DND-41 (cell line): ENCODE data around the gene CPLX1.

ENCODE experiments used
- ATAC-seq: fragments of 200-7000 bp; cut with Tn5 transposase; 3 replicates; pipeline ENCODE4 v1.9.1; 2021; ENCODE audit warnings: low read depth; ENCODE audit not compliant: insufficient read depth
- DNase-seq: peaks from one replicate; pipeline ENCODE4 v3.0.0-alpha.2; 2020
- H2AFZ ChIP-seq: 2 replicates; pipeline ENCODE4 v1.6.0; 2012; ENCODE audit warnings: low read depth, low read length
- H3K27ac ChIP-seq: 2 replicates; pipeline ENCODE4 v1.5.1; 2012; ENCODE audit warnings: low read length, inconsistent platforms
- H3K27me3 ChIP-seq: fragments of 200-600 bp; sonication (generic); 2 replicates; pipeline ENCODE4 v1.6.0; 2012; ENCODE audit warnings: low read length, mild to moderate bottlenecking, inconsistent platforms; ENCODE audit not compliant: insufficient read depth, poor library complexity
- H3K36me3 ChIP-seq: 2 replicates; pipeline ENCODE4 v1.5.1; 2012; ENCODE audit warnings: low read length, inconsistent platforms; ENCODE audit not compliant: insufficient read depth
- H3K4me1 ChIP-seq: 2 replicates; pipeline ENCODE4 v1.5.1; 2012; ENCODE audit warnings: mild to moderate bottlenecking, low read length; ENCODE audit not compliant: insufficient read depth
- H3K4me2 ChIP-seq: 2 replicates; pipeline ENCODE4 v1.6.0; 2012; ENCODE audit warnings: mild to moderate bottlenecking, moderate library complexity, low read length, inconsistent platforms; ENCODE audit not compliant: insufficient read depth
- H3K4me3 ChIP-seq, 2 experiments: fragments of 200-600 bp in 1 of 2; shearing (Covaris generic) in 1 of 2; 2 replicates each; pipeline ENCODE4 v1.5.1; 2012 to 2016; ENCODE audit warnings: inconsistent platforms in 2 of 2, low read length in 2 of 2, mild to moderate bottlenecking in 2 of 2, low read depth in 1 of 2, moderate library complexity in 1 of 2
- H3K79me2 ChIP-seq: 2 replicates; pipeline ENCODE4 v1.6.0; 2012; ENCODE audit warnings: low read length, inconsistent platforms; ENCODE audit not compliant: insufficient read depth
- H3K9ac ChIP-seq: 2 replicates; pipeline ENCODE4 v1.6.0; 2012; ENCODE audit warnings: low read depth, mild to moderate bottlenecking, inconsistent platforms, low read length, moderate library complexity
- H3K9me3 ChIP-seq: 2 replicates; pipeline ENCODE4 v1.5.1; 2012; ENCODE audit warnings: low read length, moderate library complexity, mild to moderate bottlenecking, inconsistent platforms; ENCODE audit not compliant: insufficient read depth, severe bottlenecking
- H4K20me1 ChIP-seq: 2 replicates; pipeline ENCODE4 v1.6.0; 2012; ENCODE audit warnings: low read length; ENCODE audit not compliant: insufficient read depth
- CTCF ChIP-seq: IDR thresholded peaks from 2 replicates; pipeline ENCODE4 v1.5.1; 2012; ENCODE audit warnings: borderline replicate concordance, low read length, moderate library complexity, mild to moderate bottlenecking; ENCODE audit not compliant: poor library complexity, severe bottlenecking; ENCODE audit errors: extremely low read depth
- EZH2 ChIP-seq: IDR thresholded peaks from 3 replicates; pipeline ENCODE4 v1.6.1; 2012; ENCODE audit warnings: borderline replicate concordance, low read depth, mild to moderate bottlenecking, moderate library complexity, low read length, inconsistent platforms; ENCODE audit not compliant: severe bottlenecking

Gene CPLX1

GRCh38 chr4:751676-752075, 74.3 kb downstream of the CPLX1 start:
- Histone ChIP-seq H3K27ac (no peak overlapping the region), H3K9ac (no peak overlapping the region), H3K4me3 (no peak overlapping the region), H3K27me3 (no peaks in the 10 kb centered on the region), H2AFZ (no peak overlapping the region), H3K79me2 (peaks cover 36% of the 10 kb centered on the region), H3K4me2 (no peak overlapping the region), H3K9me3 (no peaks in the 10 kb centered on the region), H3K4me1 (no peaks in the 10 kb centered on the region), H3K36me3 (peaks cover 66% of the 10 kb centered on the region), H4K20me1 (peaks cover 35% of the 10 kb centered on the region)
- no peak for ATAC-seq
- TF ChIP-seq CTCF (no peak), EZH2 (no peak)
- DNase-seq, result no peak

- Histone ChIP-seq H3K27ac (no peak overlapping the region), H3K4me2 (no peak overlapping the region), H3K9me3 (no peaks in the 10 kb centered on the region), H2AFZ (no peak overlapping the region), H3K36me3 (peaks cover 56% of the 10 kb centered on the region), H3K79me2 (peaks cover 36% of the 10 kb centered on the region), H3K4me1 (no peaks in the 10 kb centered on the region), H3K27me3 (no peaks in the 10 kb centered on the region), H4K20me1 (peaks cover 35% of the 10 kb centered on the region), H3K9ac (no peak overlapping the region), H3K4me3 (no peak overlapping the region)
- no peak for DNase-seq
- TF ChIP-seq EZH2 (no peak), CTCF (no peak)
- no peak for ATAC-seq
These were observed 75.9 kb downstream of the CPLX1 start for GRCh38 chr4:749698-750666.

- Histone ChIP-seq H3K79me2 (peaks cover 36% of the 10 kb centered on the region), H3K4me3 (no peak overlapping the region), H3K4me2 (no peak overlapping the region), H3K36me3 (peaks cover 44% of the 10 kb centered on the region), H3K4me1 (no peaks in the 10 kb centered on the region), H2AFZ (no peak overlapping the region), H3K27me3 (no peaks in the 10 kb centered on the region), H3K27ac (no peak overlapping the region), H3K9ac (no peak overlapping the region), H3K9me3 (no peaks in the 10 kb centered on the region), H4K20me1 (peaks cover 27% of the 10 kb centered on the region)
- no peak for ATAC-seq
- no peak for DNase-seq
- no peak for TF ChIP-seq EZH2
- no peak for TF ChIP-seq CTCF
These were observed 77.5 kb downstream of the CPLX1 start for GRCh38 chr4:748461-748860.
